SHP77 treated with DMSO at 0.1 percent for 48 hours (cell line): ENCODE results near the gene METTL25.
A peak's percentile ranks its signal among the peaks of the same experiment; 100 is the strongest.

ENCODE experiments used
- DNase-seq: peaks from one replicate; lab custom pipeline; 2025; lab: John Stamatoyannopoulos, UW

The METTL25 gene

DNA sequence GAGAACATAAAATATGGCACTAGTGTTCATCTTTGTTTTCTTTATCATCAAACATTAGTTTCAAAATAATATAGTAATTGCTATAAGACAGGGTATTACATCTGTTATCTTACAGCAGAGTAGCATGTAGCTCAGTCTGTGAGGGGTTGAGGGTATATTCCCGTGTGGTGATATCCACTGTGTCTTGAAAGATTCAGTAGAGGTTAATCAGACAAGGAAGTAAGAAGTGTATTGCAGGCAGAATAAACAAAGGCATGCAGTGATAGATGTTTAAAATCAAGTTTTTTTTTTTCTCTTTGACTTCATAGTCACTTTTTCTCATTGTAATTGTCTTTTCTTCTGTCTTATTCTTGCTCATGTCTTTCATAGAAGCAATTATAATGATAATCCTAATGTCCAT is 48.3 kb downstream of the METTL25 start:
- DNase-seq, result no peak

GRCh38 chr12:82407481-82407880 is 49.2 kb downstream of the METTL25 start:
- DNase-seq, result no peak

GRCh38 chr12:82408844-82409243 is 50.5 kb downstream of the METTL25 start:
- peak; percentile 55 for DNase-seq

GRCh38 chr12:82411546-82412230 is 53.4 kb downstream of the METTL25 start:
- DNase-seq, result no peak

DNA sequence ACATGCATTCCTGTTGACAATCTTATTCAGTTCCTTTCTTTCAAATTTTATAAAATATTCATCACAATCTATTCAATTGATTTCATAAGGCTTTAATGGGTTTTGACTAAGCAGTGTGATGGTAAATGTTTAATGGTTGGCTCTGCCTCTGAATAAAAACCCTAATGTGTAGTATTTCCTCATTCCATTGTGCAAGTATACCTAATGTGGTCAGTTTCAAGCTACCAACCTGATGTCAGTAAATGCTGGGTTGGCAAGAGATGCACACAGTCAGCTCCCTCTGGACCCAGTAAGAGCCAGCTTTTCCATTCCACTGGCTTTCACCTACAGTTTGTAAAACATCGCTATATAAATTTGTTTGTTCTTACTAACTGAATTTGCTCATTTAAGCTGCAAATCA is 53.9 kb downstream of the METTL25 start:
- no peak for DNase-seq

DNA sequence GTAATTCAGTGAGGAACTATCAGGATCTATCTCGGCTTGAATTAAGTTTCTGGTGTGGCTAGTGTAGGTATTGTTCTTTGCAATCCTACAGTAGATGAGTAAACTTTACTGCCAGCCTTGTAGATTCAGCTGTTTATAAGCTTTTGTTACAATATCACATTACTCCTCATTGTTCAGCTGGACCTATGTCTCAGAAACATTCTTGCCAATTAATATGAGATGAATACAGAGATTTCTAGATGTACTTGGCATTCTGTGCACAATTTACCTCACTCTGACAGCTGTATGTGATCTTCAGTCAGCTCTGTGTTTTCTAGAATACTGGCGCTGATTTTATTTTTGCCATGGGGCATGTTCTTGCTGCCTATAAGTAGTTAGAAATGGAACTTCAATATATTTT is 55.7 kb downstream of the METTL25 start:
- no peak for DNase-seq

DNA sequence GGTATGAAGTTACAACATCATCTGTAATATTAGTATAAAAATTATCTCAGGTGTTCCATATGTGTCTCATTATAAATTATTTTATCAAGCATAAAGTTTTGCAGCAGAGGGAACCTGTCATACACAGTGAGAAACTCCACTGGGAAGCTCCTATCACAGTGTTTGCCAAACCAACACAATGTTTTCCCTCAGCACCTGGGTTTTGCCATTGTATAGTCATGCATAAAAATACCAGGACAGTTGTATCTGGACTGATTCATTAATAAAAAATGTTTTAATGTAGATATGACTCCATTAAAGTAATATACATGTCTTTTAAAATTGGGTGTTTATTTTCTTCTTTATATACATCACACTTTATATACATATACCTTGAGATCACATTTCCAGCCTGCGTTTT is 56.6 kb downstream of the METTL25 start:
- no peak for DNase-seq

- DNase-seq, result no peak
These were observed 57.1 kb downstream of the METTL25 start for GRCh38 chr12:82415402-82415801.

GRCh38 chr12:82425241-82425640 is 66.9 kb downstream of the METTL25 start:
- DNase-seq, result no peak

- no peak for DNase-seq
These were observed 67.8 kb downstream of the METTL25 start for GRCh38 chr12:82426081-82426480.

DNA sequence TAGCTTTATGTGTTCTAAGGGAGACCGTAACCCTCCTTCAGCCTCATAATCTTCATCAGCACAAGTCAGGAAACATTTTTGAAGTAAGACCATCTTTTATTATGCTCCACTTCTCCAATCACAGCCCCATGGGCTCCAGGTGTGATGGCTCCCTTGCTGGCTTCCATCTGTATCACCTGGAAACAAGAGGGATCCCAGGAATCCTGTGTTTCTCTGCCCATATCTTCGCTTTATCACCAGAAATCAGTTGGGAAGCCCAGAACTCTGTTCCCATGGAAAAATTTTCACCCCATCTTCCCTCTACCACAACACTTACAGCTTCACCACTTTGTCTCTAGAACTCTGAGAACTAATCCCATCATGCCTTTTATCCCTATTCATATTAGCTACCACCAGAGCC is 68.3 kb downstream of the METTL25 start:
- no peak for DNase-seq

- no peak for DNase-seq
These were observed 72.3 kb downstream of the METTL25 start for GRCh38 chr12:82430541-82431145.

- DNase-seq, result no peak
These were observed 76.1 kb downstream of the METTL25 start for GRCh38 chr12:82434392-82434911.

DNA sequence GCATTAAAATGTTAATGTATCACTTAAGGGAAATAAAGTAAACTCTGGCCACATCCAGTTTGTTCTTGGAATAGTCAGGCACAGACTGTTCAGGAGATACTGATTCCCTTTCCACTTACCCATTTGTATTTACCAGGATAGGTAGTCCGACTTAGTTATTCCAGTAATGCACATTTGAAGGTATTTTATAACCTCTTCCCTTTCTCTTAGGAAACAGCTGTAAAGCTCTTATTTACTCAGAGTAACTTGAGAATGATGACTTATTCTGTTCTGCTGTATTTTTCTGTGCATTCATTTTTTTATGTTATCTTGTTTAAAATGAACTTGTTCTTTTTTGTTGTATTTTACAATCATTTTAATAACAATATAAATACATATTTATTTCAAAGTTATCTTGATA is 78.0 kb downstream of the METTL25 start:
- DNase-seq, result no peak

GRCh38 chr12:82437744-82438143 is 79.4 kb downstream of the METTL25 start:
- DNase-seq, result no peak

DNA sequence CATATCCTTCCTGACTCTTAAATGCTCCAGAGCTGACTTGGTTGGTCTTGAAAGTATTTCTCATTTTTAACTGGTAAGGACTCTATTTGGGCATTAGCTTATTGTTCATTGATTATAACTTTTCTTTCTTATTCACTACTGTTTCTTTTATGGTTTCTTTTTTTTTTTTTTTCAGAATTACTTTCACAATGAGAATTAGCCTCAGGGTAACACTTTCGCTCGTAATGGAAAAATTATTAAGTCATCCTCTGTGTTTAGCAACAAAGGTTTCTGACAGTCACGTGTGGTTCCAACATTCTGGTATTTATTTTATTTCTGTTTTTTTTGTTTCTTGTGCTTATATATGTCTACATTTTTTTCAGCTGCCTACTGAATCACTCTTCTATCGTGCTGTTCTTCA is 80.0 kb downstream of the METTL25 start:
- no peak for DNase-seq

GRCh38 chr12:82440885-82441284 is 82.6 kb downstream of the METTL25 start:
- no peak for DNase-seq

DNA sequence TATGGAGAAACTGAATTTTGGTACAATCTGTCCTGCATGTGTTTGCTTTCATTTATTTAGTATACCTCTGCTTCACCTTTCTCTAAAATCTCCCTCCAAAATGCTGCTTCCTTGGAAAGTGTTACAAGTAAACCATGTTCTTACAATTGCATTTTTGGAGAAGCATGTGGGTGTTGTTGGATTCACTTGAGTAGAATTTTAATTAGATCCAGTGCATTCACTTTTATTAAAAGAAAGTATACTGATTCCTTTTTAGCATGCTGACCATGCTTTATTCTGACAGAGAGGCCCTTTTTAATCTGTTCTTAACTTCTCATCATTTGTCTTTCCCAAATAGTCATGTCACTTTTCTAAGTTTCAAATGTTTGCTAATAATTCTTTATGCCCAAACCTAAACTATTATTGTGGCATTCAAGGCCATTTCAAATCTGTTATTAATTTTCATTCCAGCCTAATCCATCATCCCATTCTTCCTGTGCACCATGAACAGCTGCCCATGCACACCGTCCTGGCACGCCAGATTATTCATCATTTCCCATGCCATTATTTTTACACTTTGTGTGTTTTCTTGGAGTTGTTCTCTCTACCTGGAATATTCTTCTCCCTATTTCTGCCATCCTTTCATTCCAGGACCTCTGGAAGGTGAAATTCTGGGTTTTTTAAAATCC is 90.7 kb downstream of the METTL25 start:
- no peak for DNase-seq

DNA sequence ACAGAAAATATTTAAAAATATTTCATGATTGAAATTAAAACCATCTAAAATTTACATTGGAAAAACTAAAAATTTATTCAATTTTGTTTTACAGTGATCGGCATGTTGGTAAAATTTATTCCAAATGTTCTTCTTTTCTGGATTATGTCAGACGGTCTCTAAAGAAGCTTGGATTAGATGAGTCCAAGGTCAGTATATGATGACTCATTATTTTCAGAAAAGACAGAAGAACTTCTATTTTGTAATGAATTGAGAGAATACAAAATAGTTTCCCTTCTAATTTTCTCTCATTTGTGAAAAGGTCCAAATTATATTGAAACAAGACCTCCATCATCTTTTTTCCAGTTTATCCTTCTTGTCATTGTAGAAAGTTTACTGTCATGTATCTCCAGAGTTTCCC is 98.3 kb downstream of the METTL25 start:
- DNase-seq, result no peak

- no peak for DNase-seq
These were observed 99.8 kb downstream of the METTL25 start for GRCh38 chr12:82458101-82458500.

GRCh38 chr12:82461393-82461792 is 103.1 kb downstream of the METTL25 start:
- no peak for DNase-seq

- no peak for DNase-seq
These were observed 103.5 kb downstream of the METTL25 start for GRCh38 chr12:82461836-82462235.

DNA sequence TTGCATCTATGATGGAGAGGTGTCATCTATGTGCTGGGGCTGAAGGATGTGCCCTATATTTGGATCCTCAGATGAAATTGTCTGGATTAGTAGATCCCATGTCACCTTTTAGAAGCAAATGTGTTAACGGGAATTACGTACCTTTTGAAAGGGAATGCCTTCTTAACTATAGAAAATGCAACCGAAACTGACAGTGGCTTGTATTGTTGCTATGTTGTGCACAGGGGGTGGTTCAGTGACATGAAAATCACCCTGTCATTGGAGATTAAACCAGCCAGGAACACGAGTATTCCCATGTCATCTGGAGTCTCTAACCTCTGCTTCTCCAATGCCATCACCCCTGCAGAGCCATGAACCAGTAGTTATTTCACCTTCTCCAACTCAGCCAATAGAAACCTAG is 110.2 kb downstream of the METTL25 start:
- DNase-seq, result no peak
